RWPE2 (cell line): ENCODE measurements around the gene RAP1GAP.

ENCODE experiments used
- ATAC-seq: fragments of 200-7000 bp; cut with Tn5 transposase; 3 replicates; pipeline ENCODE4 v1.9.1; 2021; ENCODE audit warnings: low read depth
- DNase-seq: peaks from one replicate; pipeline ENCODE4 v3.0.0-alpha.2; 2020; ENCODE audit warnings: low spot score
- H3K27ac ChIP-seq: fragments of 450-650 bp; 2 replicates; pipeline ENCODE4 v1.5.1; 2017; ENCODE audit warnings: mild to moderate bottlenecking; ENCODE audit not compliant: poor library complexity, severe bottlenecking
- H3K27me3 ChIP-seq: fragments of 250-450 bp; sonication (Bioruptor Pico); 2 replicates; pipeline ENCODE4 v1.5.1; 2021; ENCODE audit warnings: mild to moderate bottlenecking, moderate library complexity; ENCODE audit not compliant: insufficient read depth, poor library complexity, severe bottlenecking
- H3K36me3 ChIP-seq: fragments of 250-450 bp; sonication (Bioruptor Pico); 2 replicates; pipeline ENCODE4 v1.5.1; 2020; ENCODE audit warnings: low read depth, mild to moderate bottlenecking, moderate library complexity
- H3K4me1 ChIP-seq: fragments of 250-450 bp; sonication (Bioruptor Pico); 2 replicates; pipeline ENCODE4 v1.5.1; 2021; ENCODE audit warnings: mild to moderate bottlenecking, moderate library complexity; ENCODE audit not compliant: insufficient read depth, poor library complexity, severe bottlenecking
- H3K4me3 ChIP-seq: fragments of 250-450 bp; sonication (Bioruptor Pico); 2 replicates; pipeline ENCODE4 v1.5.1; 2021; ENCODE audit warnings: mild to moderate bottlenecking, moderate library complexity; ENCODE audit not compliant: severe bottlenecking
- H3K9me3 ChIP-seq: fragments of 250-450 bp; sonication (Bioruptor Pico); 2 replicates; pipeline ENCODE4 v1.5.1; 2021; ENCODE audit warnings: mild to moderate bottlenecking, moderate library complexity; ENCODE audit not compliant: severe bottlenecking
- CTCF ChIP-seq: fragments of 450-650 bp; IDR thresholded peaks from one replicate; pipeline ENCODE4 v1.5.1; 2017; ENCODE audit warnings: mild to moderate bottlenecking, moderate library complexity; ENCODE audit not compliant: poor library complexity, severe bottlenecking

Gene RAP1GAP

GRCh38 chr1:21585037-21585436 lies 84.1 kb downstream of the RAP1GAP start:
- Histone ChIP-seq H3K4me1 (no peaks in the 10 kb centered on the region), H3K36me3 (no peaks in the 10 kb centered on the region), H3K27ac (no peak overlapping the region)

GRCh38 chr1:21584096-21584495 lies 85.1 kb downstream of the RAP1GAP start:
- H3K9me3 ChIP-seq = no peaks in the 10 kb centered on the region
- DNase-seq = no peak
- no peak overlapping the region for H3K27ac ChIP-seq
- no peak for ATAC-seq
- H3K36me3 ChIP-seq = no peaks in the 10 kb centered on the region
- no peaks in the 10 kb centered on the region for H3K4me1 ChIP-seq
- no peaks in the 10 kb centered on the region for H3K27me3 ChIP-seq
- no peak for TF ChIP-seq CTCF
- H3K4me3 ChIP-seq = no peak overlapping the region

More at GRCh38 chr1:21585037-21585436, 84.1 kb downstream of the RAP1GAP start:
- no peaks in the 10 kb centered on the region for H3K9me3 ChIP-seq
- ATAC-seq (no peak), DNase-seq (no peak)
- no peak overlapping the region for H3K4me3 ChIP-seq
- H3K27me3 ChIP-seq = no peaks in the 10 kb centered on the region
- no peak for TF ChIP-seq CTCF

- Histone ChIP-seq H3K27me3 (no peaks in the 10 kb centered on the region), H3K4me3 (no peak overlapping the region), H3K27ac (no peak overlapping the region), H3K9me3 (no peaks in the 10 kb centered on the region), H3K4me1 (no peaks in the 10 kb centered on the region), H3K36me3 (no peaks in the 10 kb centered on the region)
- ATAC-seq = no peak
- DNase-seq = no peak
- TF ChIP-seq CTCF = no peak
These were observed 89.4 kb downstream of the RAP1GAP start for GRCh38 chr1:21579791-21580190.

GRCh38 chr1:21577933-21578332 lies 91.2 kb downstream of the RAP1GAP start:
- no peak for DNase-seq
- H3K27me3 ChIP-seq = no peaks in the 10 kb centered on the region
- H3K9me3 ChIP-seq = no peaks in the 10 kb centered on the region
- peaks cover 2% of the 10 kb centered on the region for H3K4me1 ChIP-seq
- H3K36me3 ChIP-seq = no peaks in the 10 kb centered on the region
- H3K27ac ChIP-seq = no peak overlapping the region
- H3K4me3 ChIP-seq = no peak overlapping the region
- no peak for ATAC-seq
- TF ChIP-seq CTCF = no peak

- ATAC-seq (no peak), DNase-seq (no peak)
- Histone ChIP-seq H3K36me3 (no peaks in the 10 kb centered on the region), H3K4me1 (peaks cover 2% of the 10 kb centered on the region), H3K27me3 (no peaks in the 10 kb centered on the region), H3K9me3 (no peaks in the 10 kb centered on the region), H3K27ac (no peak overlapping the region), H3K4me3 (no peak overlapping the region)
- TF ChIP-seq CTCF = no peak
These were observed 91.8 kb downstream of the RAP1GAP start for GRCh38 chr1:21577324-21577723.
